Tibial nerve (tissue), 4 donors: ENCODE data around the gene STMP1. TPM values are rescaled to one million over a fixed set of nuclear protein-coding genes. Genes with fewer than 3 reads are reported as not detected.
A peak's percentile ranks its signal among the peaks of the same experiment; 100 is the strongest.

ENCODE experiments used
- DNase-seq, 2 donors: peaks; one replicate each; pipeline ENCODE4 v3.0.0-alpha.2; 2019; ENCODE audit warnings: low spot score in 2 of 2
- H3K27ac ChIP-seq, 4 donors: fragments of 200-600 bp; sonication (generic) in 3 of 4; one replicate each; pipeline ENCODE4 v1.5.1; 2017 to 2019; ENCODE audit warnings: mild to moderate bottlenecking in 1 of 4
- H3K27me3 ChIP-seq, 2 donors: fragments of 200-600 bp; sonication (generic) in 1 of 2; one replicate each; pipeline versions ENCODE4 v1.5.1 to v1.6.0; 2017 to 2019
- H3K36me3 ChIP-seq, 3 donors: fragments of 200-600 bp; sonication (generic); one replicate each; pipeline ENCODE4 v1.5.1; 2018 to 2019
- H3K4me1 ChIP-seq, 4 donors: fragments of 200-600 bp; sonication (generic) in 3 of 4; one replicate each; pipeline ENCODE4 v1.5.1; 2017 to 2019
- H3K4me3 ChIP-seq, 4 donors: fragments of 200-600 bp; sonication (generic) in 3 of 4; one replicate each; pipeline ENCODE4 v1.5.1; 2017 to 2019; ENCODE audit warnings: mild to moderate bottlenecking in 1 of 4, moderate library complexity in 1 of 4
- H3K9me3 ChIP-seq, 4 donors: fragments of 200-600 bp; sonication (generic) in 3 of 4; one replicate each; pipeline ENCODE4 v1.5.1; 2017 to 2019
- CTCF ChIP-seq, 5 experiments: fragments of 200-600 bp in 3 of 5; fragments of 450-650 bp in 2 of 5; sonication (generic) in 3 of 5; IDR thresholded peaks; one replicate each; pipeline ENCODE4 v1.5.1; 2016 to 2019; ENCODE audit warnings: antibody characterized with exemption in 5 of 5, mild to moderate bottlenecking in 3 of 5, moderate library complexity in 2 of 5
- EP300 ChIP-seq, 2 donors: sonication (generic); formaldehyde crosslinking; IDR thresholded peaks; one replicate each; pipeline ENCODE4 v1.6.1; 2017; ENCODE audit warnings: antibody characterized with exemption in 2 of 2, mild to moderate bottlenecking in 1 of 2
- POLR2A ChIP-seq, 2 donors: fragments of 450-650 bp; IDR thresholded peaks; one replicate each; pipeline ENCODE4 v1.6.1; 2017; ENCODE audit warnings: antibody characterized with exemption in 2 of 2, mild to moderate bottlenecking in 2 of 2, moderate library complexity in 2 of 2
- WGBS, 2 donors: methylation state at CpG; one replicate each; pipeline ENCODE4 v1.1.5; 2018; 5-methylcytosine and 5-hydroxymethylcytosine counted together
- total RNA-seq, 4 donors: library from RNA; depleted of rRNA; stranded (reverse); fragments of >200 nt; gene quantifications; one replicate each; pipeline ENCODE4 v1.1.0, GENCODE V29; 2016

The STMP1 gene
- total RNA-seq, 4 donors from 2014 or later: 17.1 to 23.9 (median 23.3) TPM

GRCh38 chr7:135669774-135670173 is 7.5 kb downstream of the STMP1 start:
- Histone ChIP-seq H3K4me1 (peaks cover 0 to 64% (median 12%) of the 10 kb centered on the region in 4 donors), H3K36me3 (peaks cover 0 to 11% (median 0%) of the 10 kb centered on the region in 3 donors), H3K27ac (peak overlapping the region in 1 of 4 donors; percentile 41), H3K27me3 (no peaks in the 10 kb centered on the region), H3K9me3 (no peaks in the 10 kb centered on the region), H3K4me3 (no peak overlapping the region)
- no peak for TF ChIP-seq EP300 (IDR thresholded peaks at IDR 0.05)
- TF ChIP-seq POLR2A (IDR thresholded peaks at IDR 0.05): no peak
- no peak for TF ChIP-seq CTCF (IDR thresholded peaks at IDR 0.05)
- DNase-seq: no peak
- WGBS, 2 donors: 75 to 82% methylated on average over 1 of the region's 1 CpG

- Histone ChIP-seq H3K27me3 (no peaks in the 10 kb centered on the region), H3K27ac (peak overlapping the region in 1 of 4 donors; percentile 41), H3K36me3 (peaks cover 0 to 13% (median 0%) of the 10 kb centered on the region in 3 donors), H3K4me1 (peaks cover 0 to 60% (median 12%) of the 10 kb centered on the region in 4 donors), H3K4me3 (no peak overlapping the region), H3K9me3 (no peaks in the 10 kb centered on the region)
- DNase-seq: no peak
- WGBS, 2 donors: 21 to 53% methylated on average over 1 of the region's 1 CpG
- TF ChIP-seq POLR2A (IDR thresholded peaks at IDR 0.05): no peak
- TF ChIP-seq CTCF (IDR thresholded peaks at IDR 0.05): no peak
- TF ChIP-seq EP300 (IDR thresholded peaks at IDR 0.05): no peak
These were observed 7.9 kb downstream of the STMP1 start for GRCh38 chr7:135670179-135670578.

GRCh38 chr7:135672560-135673359 is 10.4 kb downstream of the STMP1 start:
- peak overlapping the region in 2 of 4 donors; percentile 6 to 12 for H3K27ac ChIP-seq
- peaks cover 0 to 20% (median 0%) of the 10 kb centered on the region in 3 donors for H3K36me3 ChIP-seq
- H3K4me1 ChIP-seq: peaks cover 0 to 40% (median 12%) of the 10 kb centered on the region in 4 donors
- no peak overlapping the region for H3K4me3 ChIP-seq
- DNase-seq: peak in 1 of 2 donors; percentile 41
- H3K27me3 ChIP-seq: no peaks in the 10 kb centered on the region
- H3K9me3 ChIP-seq: no peaks in the 10 kb centered on the region
- 54% methylated on average over 3 of the region's 3 CpGs for WGBS, 2 donors
- peak; percentile 61 to 83 (median 72) for TF ChIP-seq CTCF (IDR thresholded peaks at IDR 0.05)
- TF ChIP-seq EP300 (IDR thresholded peaks at IDR 0.05): no peak

- Histone ChIP-seq H3K36me3 (peaks cover 0 to 25% (median 0%) of the 10 kb centered on the region in 3 donors), H3K4me1 (peaks cover 0 to 44% (median 12%) of the 10 kb centered on the region in 4 donors), H3K9me3 (no peaks in the 10 kb centered on the region), H3K27ac (no peak overlapping the region), H3K27me3 (no peaks in the 10 kb centered on the region), H3K4me3 (no peak overlapping the region)
- TF ChIP-seq EP300 (IDR thresholded peaks at IDR 0.05): no peak
- no peak for TF ChIP-seq CTCF (IDR thresholded peaks at IDR 0.05)
- TF ChIP-seq POLR2A (IDR thresholded peaks at IDR 0.05): no peak
- DNase-seq: no peak
- 69 to 72% methylated on average over 6 of the region's 6 CpGs for WGBS, 2 donors
These were observed 11.0 kb downstream of the STMP1 start for GRCh38 chr7:135673360-135673706.
